Urothelium cell line (cell line): ENCODE measurements around the gene CFB.
"Not testable (repeated sequence)": the region's sequence is repeated elsewhere in the genome, so short reads cannot be mapped to it uniquely, and the experiment has no call there.

Source experiments
- DNase-seq: peaks from one replicate; pipeline ENCODE4 v3.0.0; 2011; ENCODE audit warnings: low spot score, mixed read lengths
- FAIRE-seq: peaks from 2 replicates; lab custom pipeline; 2011; peaks lifted over from hg19 to GRCh38; lab: Jason Lieb, UNC

The CFB gene

GRCh38 chr6:31911826-31912585, 33.9 kb upstream of the CFB start:
- DNase-seq (no peak), FAIRE-seq (no peak)

GRCh38 chr6:31915351-31915750, 30.5 kb upstream of the CFB start:
- FAIRE-seq (no peak), DNase-seq (no peak)

- FAIRE-seq (no peak), DNase-seq (no peak)
Observed at GRCh38 chr6:31915756-31916155, 30.1 kb upstream of the CFB start.

GRCh38 chr6:31918069-31918720, 27.7 kb upstream of the CFB start:
- no peak for FAIRE-seq

GRCh38 chr6:31919624-31920303, 26.1 kb upstream of the CFB start:
- FAIRE-seq (no peak), DNase-seq (no peak)

More at GRCh38 chr6:31918069-31918720, 27.7 kb upstream of the CFB start:
- DNase-seq = no peak

GRCh38 chr6:31920811-31921210, 25.1 kb upstream of the CFB start:
- no peak for FAIRE-seq
- no peak for DNase-seq

- DNase-seq (no peak), FAIRE-seq (no peak)
Observed at GRCh38 chr6:31922942-31923341, 23.0 kb upstream of the CFB start.

GRCh38 chr6:31927242-31927862, 18.5 kb upstream of the CFB start, which contains the start of gene C2:
Gene C2 (plus strand): TSS chr6:31927717. CDS start chr6:31927753, 36 bp downstream.
- FAIRE-seq = no peak
- DNase-seq = no peak

GRCh38 chr6:31927863-31928671, 17.8 kb upstream of the CFB start:
- no peak for FAIRE-seq
- no peak for DNase-seq

- no peak for DNase-seq
- FAIRE-seq = no peak
Observed at GRCh38 chr6:31928672-31928939, 17.3 kb upstream of the CFB start.

- no peak for FAIRE-seq
- no peak for DNase-seq
Observed at GRCh38 chr6:31930962-31931361, 14.9 kb upstream of the CFB start.

- not testable (repeated sequence) for FAIRE-seq, DNase-seq
Observed at GRCh38 chr6:31932137-31932536, 13.8 kb upstream of the CFB start.

- DNase-seq (no peak), FAIRE-seq (no peak)
Observed at GRCh38 chr6:31933537-31933936, 12.4 kb upstream of the CFB start.

GRCh38 chr6:31935021-31935420, 10.9 kb upstream of the CFB start:
- FAIRE-seq = no peak
- DNase-seq = no peak

GRCh38 chr6:31935823-31936222, 10.1 kb upstream of the CFB start:
- FAIRE-seq = no peak

GRCh38 chr6:31940256-31940664, 5.6 kb upstream of the CFB start:
- DNase-seq (peak; percentile 23), FAIRE-seq (no peak)

More at GRCh38 chr6:31935823-31936222, 10.1 kb upstream of the CFB start:
- DNase-seq = no peak

- FAIRE-seq (no peak), DNase-seq (no peak)
Observed at GRCh38 chr6:31943742-31944141, 2.2 kb upstream of the CFB start.

GRCh38 chr6:31945154-31945506, 765 bp upstream of the CFB start:
- DNase-seq = no peak
- FAIRE-seq = no peak

GRCh38 chr6:31946370-31946885, 533 bp downstream of the CFB start:
- no peak for DNase-seq
- no peak for FAIRE-seq

GRCh38 chr6:31947070-31947675, 1.3 kb downstream of the CFB start:
- no peak for FAIRE-seq
- DNase-seq = no peak
